ENCODE results near the gene WIPF2.

DNA sequence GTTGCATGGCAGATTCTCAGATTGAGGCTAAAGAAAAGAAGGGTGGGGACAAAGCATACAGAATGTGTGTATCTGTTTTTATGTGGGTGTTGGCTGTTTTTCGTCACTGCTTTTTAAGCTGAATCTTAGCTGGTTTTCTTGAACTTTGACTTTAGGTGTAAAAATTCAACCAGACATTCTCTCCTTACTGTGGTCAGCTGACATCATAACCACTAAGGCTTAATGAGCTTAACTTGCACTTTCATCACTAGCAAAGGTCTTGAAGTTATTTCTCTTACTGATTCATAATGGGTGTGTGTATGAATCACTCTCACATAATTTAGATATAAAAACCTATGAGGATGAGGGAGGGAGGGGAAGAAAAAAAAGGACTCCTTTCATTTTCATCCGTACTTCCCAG is 64.6 kb downstream of the WIPF2 start:
- TF ChIP-seq, protein P1, sequence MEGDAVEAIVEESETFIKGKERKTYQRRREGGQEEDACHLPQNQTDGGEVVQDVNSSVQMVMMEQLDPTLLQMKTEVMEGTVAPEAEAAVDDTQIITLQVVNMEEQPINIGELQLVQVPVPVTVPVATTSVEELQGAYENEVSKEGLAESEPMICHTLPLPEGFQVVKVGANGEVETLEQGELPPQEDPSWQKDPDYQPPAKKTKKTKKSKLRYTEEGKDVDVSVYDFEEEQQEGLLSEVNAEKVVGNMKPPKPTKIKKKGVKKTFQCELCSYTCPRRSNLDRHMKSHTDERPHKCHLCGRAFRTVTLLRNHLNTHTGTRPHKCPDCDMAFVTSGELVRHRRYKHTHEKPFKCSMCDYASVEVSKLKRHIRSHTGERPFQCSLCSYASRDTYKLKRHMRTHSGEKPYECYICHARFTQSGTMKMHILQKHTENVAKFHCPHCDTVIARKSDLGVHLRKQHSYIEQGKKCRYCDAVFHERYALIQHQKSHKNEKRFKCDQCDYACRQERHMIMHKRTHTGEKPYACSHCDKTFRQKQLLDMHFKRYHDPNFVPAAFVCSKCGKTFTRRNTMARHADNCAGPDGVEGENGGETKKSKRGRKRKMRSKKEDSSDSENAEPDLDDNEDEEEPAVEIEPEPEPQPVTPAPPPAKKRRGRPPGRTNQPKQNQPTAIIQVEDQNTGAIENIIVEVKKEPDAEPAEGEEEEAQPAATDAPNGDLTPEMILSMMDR (conservative IDR thresholded peaks at IDR 0.05): no peak
- TF ChIP-seq ZFX (IDR thresholded peaks at IDR 0.05): no peak

All from C4-2B (cell line).